ENCODE results near the gene IZUMO4. TPM values are rescaled to one million over a fixed set of nuclear protein-coding genes. Genes with fewer than 3 reads are reported as not detected.
A peak's percentile ranks its signal among the peaks of the same experiment; 100 is the strongest.
"Not testable (repeated sequence)": the region's sequence is repeated elsewhere in the genome, so short reads cannot be mapped to it uniquely, and the experiment has no call there.

The IZUMO4 gene
- total and polyA plus RNA-seq, 5 donors, result 1.1 to 3.3 (median 2.5) TPM

- H3K27ac ChIP-seq (ENCODE audit: low read length); H3K9me3 ChIP-seq (ENCODE audit: control insufficient read depth, low read length); H3K4me1 ChIP-seq (ENCODE audit: control insufficient read depth, insufficient read depth, low read length); intact Hi-C loops (cut with DNase I); ATAC-seq; H3K4me3 ChIP-seq (ENCODE audit: low read length); H3K27me3 ChIP-seq (ENCODE audit: control insufficient read depth, insufficient read depth): not testable (repeated sequence)
- WGBS, result 89% methylated on average over 67 of the region's 67 CpGs
- peak in 2 of 3 donors; percentile 23 to 29 for DNase-seq
These were observed 34.6 kb downstream of the IZUMO4 start for GRCh38 chr19:2131012-2131975.

- H3K9me3 ChIP-seq (ENCODE audit: control insufficient read depth, low read length), result no peaks in the 10 kb centered on the region
- peak overlapping the region; percentile 49 for H3K27ac ChIP-seq (ENCODE audit: low read length)
- peak in 1 of 3 donors; percentile 50 for DNase-seq
- no peaks in the 10 kb centered on the region for H3K27me3 ChIP-seq (ENCODE audit: control insufficient read depth, insufficient read depth)
- ATAC-seq, result no peak
- H3K4me3 ChIP-seq (ENCODE audit: low read length), result no peak overlapping the region
- no peaks in the 10 kb centered on the region for H3K4me1 ChIP-seq (ENCODE audit: control insufficient read depth, insufficient read depth, low read length)
- intact Hi-C loops (cut with DNase I), result no loop called here
- WGBS, result 90% methylated on average over 14 of the region's 14 CpGs
These were observed 35.5 kb downstream of the IZUMO4 start for GRCh38 chr19:2132191-2132590.

GRCh38 chr19:2132731-2133490 is 36.2 kb downstream of the IZUMO4 start:
- peak overlapping the region; percentile 83 for H3K27ac ChIP-seq (ENCODE audit: low read length)
- no peaks in the 10 kb centered on the region for H3K9me3 ChIP-seq (ENCODE audit: control insufficient read depth, low read length)
- no peaks in the 10 kb centered on the region for H3K27me3 ChIP-seq (ENCODE audit: control insufficient read depth, insufficient read depth)
- H3K4me3 ChIP-seq (ENCODE audit: low read length), result no peak overlapping the region
- DNase-seq (peak; percentile 68 to 80 (median 77)), ATAC-seq (peak; percentile 58 to 71)
- H3K4me1 ChIP-seq (ENCODE audit: control insufficient read depth, insufficient read depth, low read length), result no peaks in the 10 kb centered on the region
- WGBS, result 61% methylated on average over 19 of the region's 19 CpGs
- intact Hi-C loops (cut with DNase I), result no loop called here

GRCh38 chr19:2135474-2136402 is 39.0 kb downstream of the IZUMO4 start:
- no peaks in the 10 kb centered on the region for H3K27me3 ChIP-seq (ENCODE audit: control insufficient read depth, insufficient read depth)
- no peak for ATAC-seq
- no peaks in the 10 kb centered on the region for H3K4me1 ChIP-seq (ENCODE audit: control insufficient read depth, insufficient read depth, low read length)
- H3K9me3 ChIP-seq (ENCODE audit: control insufficient read depth, low read length), result no peaks in the 10 kb centered on the region
- H3K27ac ChIP-seq (ENCODE audit: low read length), result no peak overlapping the region
- 94% methylated on average over 50 of the region's 50 CpGs for WGBS
- intact Hi-C loops (cut with DNase I), result no loop called here
- DNase-seq, result peak in 2 of 3 donors; percentile 50 to 59
- H3K4me3 ChIP-seq (ENCODE audit: low read length), result no peak overlapping the region

GRCh38 chr19:2136796-2137195 is 40.1 kb downstream of the IZUMO4 start:
- 93% methylated on average over 23 of the region's 23 CpGs for WGBS
- H3K4me1 ChIP-seq (ENCODE audit: control insufficient read depth, insufficient read depth, low read length), result no peaks in the 10 kb centered on the region
- no peak overlapping the region for H3K27ac ChIP-seq (ENCODE audit: low read length)
- no peak overlapping the region for H3K4me3 ChIP-seq (ENCODE audit: low read length)
- ATAC-seq (no peak), DNase-seq (peak in 1 of 3 donors; percentile 44)
- H3K9me3 ChIP-seq (ENCODE audit: control insufficient read depth, low read length), result no peaks in the 10 kb centered on the region
- H3K27me3 ChIP-seq (ENCODE audit: control insufficient read depth, insufficient read depth), result no peaks in the 10 kb centered on the region
- intact Hi-C loops (cut with DNase I), result no loop called here

- ATAC-seq, result peak; percentile 41 to 56
- no peak for DNase-seq
- 85% methylated on average over 23 of the region's 23 CpGs for WGBS
These were observed 41.5 kb downstream of the IZUMO4 start for GRCh38 chr19:2138061-2138728.

GRCh38 chr19:2139385-2140137 is 42.8 kb downstream of the IZUMO4 start:
- DNase-seq (no peak), ATAC-seq (no peak)
- Histone ChIP-seq H3K9me3 (ENCODE audit: control insufficient read depth, low read length) (no peaks in the 10 kb centered on the region), H3K4me1 (ENCODE audit: control insufficient read depth, insufficient read depth, low read length) (no peaks in the 10 kb centered on the region), H3K4me3 (ENCODE audit: low read length) (no peak overlapping the region), H3K27ac (ENCODE audit: low read length) (no peak overlapping the region), H3K27me3 (ENCODE audit: control insufficient read depth, insufficient read depth) (no peaks in the 10 kb centered on the region)
- WGBS, result 83% methylated on average over 22 of the region's 22 CpGs
- intact Hi-C loops (cut with DNase I), result no loop called here

More at GRCh38 chr19:2138061-2138728, 41.5 kb downstream of the IZUMO4 start:
- Histone ChIP-seq H3K9me3 (ENCODE audit: control insufficient read depth, low read length) (no peaks in the 10 kb centered on the region), H3K4me1 (ENCODE audit: control insufficient read depth, insufficient read depth, low read length) (no peaks in the 10 kb centered on the region), H3K27ac (ENCODE audit: low read length) (no peak overlapping the region), H3K4me3 (ENCODE audit: low read length) (no peak overlapping the region), H3K27me3 (ENCODE audit: control insufficient read depth, insufficient read depth) (no peaks in the 10 kb centered on the region)
- intact Hi-C loops (cut with DNase I), result no loop called here

- ATAC-seq, result no peak
- intact Hi-C loops (cut with DNase I), result no loop called here
- 86% methylated on average over 14 of the region's 14 CpGs for WGBS
These were observed 43.4 kb downstream of the IZUMO4 start for GRCh38 chr19:2140138-2140569.

GRCh38 chr19:2142173-2142829 is 45.6 kb downstream of the IZUMO4 start:
- DNase-seq, result no peak
- peaks cover 3% of the 10 kb centered on the region for H3K4me1 ChIP-seq (ENCODE audit: control insufficient read depth, insufficient read depth, low read length)

More at GRCh38 chr19:2140138-2140569, 43.4 kb downstream of the IZUMO4 start:
- no peak for DNase-seq
- Histone ChIP-seq H3K9me3 (ENCODE audit: control insufficient read depth, low read length) (no peaks in the 10 kb centered on the region), H3K27ac (ENCODE audit: low read length) (no peak overlapping the region), H3K27me3 (ENCODE audit: control insufficient read depth, insufficient read depth) (no peaks in the 10 kb centered on the region), H3K4me1 (ENCODE audit: control insufficient read depth, insufficient read depth, low read length) (no peaks in the 10 kb centered on the region), H3K4me3 (ENCODE audit: low read length) (no peak overlapping the region)

More at GRCh38 chr19:2142173-2142829, 45.6 kb downstream of the IZUMO4 start:
- WGBS, result 93% methylated on average over 15 of the region's 15 CpGs
- no peak overlapping the region for H3K27ac ChIP-seq (ENCODE audit: low read length)
- no peaks in the 10 kb centered on the region for H3K9me3 ChIP-seq (ENCODE audit: control insufficient read depth, low read length)
- H3K4me3 ChIP-seq (ENCODE audit: low read length), result no peak overlapping the region
- no peak for ATAC-seq
- intact Hi-C loops (cut with DNase I), result no loop called here
- H3K27me3 ChIP-seq (ENCODE audit: control insufficient read depth, insufficient read depth), result no peaks in the 10 kb centered on the region

Data from right cardiac atrium (tissue), 5 donors.